ENCODE measurements around the gene TUBB3.
"Not testable (repeated sequence)": the region's sequence is repeated elsewhere in the genome, so short reads cannot be mapped to it uniquely, and the experiment has no call there.

Gene TUBB3

DNA sequence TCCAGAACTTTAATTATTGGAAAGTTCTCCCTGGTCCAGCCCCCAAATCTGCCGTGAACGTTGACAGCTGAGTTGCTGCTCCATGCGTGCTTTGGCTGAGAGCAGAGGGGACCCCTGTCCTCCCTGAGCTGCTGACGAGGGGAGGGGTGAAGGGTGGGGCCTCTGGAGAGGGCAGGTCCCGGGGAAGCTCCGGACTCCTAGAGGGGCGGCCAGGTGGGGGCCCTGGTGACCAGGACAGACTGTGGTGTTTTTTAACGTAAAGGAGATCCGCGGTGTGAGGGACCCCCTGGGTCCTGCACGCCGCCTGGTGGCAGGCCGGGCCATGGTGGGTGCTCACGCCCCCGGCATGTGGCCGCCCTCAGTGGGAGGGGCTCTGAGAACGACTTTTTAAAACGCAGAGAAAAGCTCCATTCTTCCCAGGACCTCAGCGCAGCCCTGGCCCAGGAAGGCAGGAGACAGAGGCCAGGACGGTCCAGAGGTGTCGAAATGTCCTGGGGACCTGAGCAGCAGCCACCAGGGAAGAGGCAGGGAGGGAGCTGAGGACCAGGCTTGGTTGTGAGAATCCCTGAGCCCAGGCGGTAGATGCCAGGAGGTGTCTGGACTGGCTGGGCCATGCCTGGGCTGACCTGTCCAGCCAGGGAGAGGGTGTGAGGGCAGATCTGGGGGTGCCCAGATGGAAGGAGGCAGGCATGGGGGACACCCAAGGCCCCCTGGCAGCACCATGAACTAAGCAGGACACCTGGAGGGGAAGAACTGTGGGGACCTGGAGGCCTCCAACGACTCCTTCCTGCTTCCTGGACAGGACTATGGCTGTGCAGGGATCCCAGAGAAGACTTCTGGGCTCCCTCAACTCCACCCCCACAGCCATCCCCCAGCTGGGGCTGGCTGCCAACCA, 4.4 kb upstream of the TUBB3 start, which contains the start of gene MC1R:
MC1R (plus strand) TSS at position 410 of the 895 bp plus-strand sequence; CDS start at position 807, 397 bp downstream.
- peak; percentile 18 to 34 for DNase-seq

DNA sequence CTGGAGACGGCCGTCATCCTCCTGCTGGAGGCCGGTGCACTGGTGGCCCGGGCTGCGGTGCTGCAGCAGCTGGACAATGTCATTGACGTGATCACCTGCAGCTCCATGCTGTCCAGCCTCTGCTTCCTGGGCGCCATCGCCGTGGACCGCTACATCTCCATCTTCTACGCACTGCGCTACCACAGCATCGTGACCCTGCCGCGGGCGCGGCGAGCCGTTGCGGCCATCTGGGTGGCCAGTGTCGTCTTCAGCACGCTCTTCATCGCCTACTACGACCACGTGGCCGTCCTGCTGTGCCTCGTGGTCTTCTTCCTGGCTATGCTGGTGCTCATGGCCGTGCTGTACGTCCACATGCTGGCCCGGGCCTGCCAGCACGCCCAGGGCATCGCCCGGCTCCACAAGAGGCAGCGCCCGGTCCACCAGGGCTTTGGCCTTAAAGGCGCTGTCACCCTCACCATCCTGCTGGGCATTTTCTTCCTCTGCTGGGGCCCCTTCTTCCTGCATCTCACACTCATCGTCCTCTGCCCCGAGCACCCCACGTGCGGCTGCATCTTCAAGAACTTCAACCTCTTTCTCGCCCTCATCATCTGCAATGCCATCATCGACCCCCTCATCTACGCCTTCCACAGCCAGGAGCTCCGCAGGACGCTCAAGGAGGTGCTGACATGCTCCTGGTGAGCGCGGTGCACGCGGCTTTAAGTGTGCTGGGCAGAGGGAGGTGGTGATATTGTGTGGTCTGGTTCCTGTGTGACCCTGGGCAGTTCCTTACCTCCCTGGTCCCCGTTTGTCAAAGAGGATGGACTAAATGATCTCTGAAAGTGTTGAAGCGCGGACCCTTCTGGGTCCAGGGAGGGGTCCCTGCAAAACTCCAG, 3.4 kb upstream of the TUBB3 start:
- no peak for DNase-seq

DNA sequence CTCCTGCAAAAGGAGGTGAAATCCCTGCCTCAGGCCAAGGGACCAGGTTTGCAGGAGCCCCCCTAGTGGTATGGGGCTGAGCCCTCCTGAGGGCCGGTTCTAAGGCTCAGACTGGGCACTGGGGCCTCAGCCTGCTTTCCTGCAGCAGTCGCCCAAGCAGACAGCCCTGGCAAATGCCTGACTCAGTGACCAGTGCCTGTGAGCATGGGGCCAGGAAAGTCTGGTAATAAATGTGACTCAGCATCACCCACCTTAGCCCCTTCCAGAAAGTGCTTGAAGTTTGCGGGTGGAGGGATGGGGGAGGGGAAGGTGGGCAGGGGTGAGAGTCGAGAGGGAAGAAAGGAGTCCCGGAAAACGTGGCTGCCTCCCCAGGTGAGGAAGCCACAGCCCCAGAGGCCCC, 2.4 kb upstream of the TUBB3 start:
- no peak for DNase-seq

DNA sequence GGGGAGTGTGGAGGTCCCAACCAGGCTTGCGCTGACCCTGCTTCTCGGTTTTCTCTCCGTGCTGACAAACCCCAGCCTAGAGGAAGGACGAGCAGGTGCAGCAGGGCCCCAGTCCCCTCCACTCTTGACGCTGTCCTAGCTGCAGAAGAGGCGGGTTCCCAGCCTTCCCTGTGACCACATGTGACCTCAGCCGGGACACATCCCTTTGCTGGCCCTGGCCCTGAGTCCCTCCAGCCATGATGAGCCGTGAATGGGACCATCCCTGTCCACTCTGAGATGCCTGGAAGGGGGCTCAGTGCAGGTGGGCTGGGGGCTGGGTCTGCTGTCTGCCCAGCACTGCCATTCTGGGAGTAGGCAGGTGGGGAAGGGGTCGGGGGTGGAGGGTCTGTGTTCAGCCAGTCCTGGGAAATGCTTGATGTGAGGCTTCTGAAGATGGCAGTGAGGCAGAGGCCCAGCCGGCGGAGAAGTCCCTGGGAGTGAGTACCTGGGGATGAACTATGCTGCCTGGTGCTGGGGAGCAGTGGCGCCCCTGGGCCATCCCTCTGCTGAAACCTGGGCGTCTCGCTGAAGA, 1.9 kb upstream of the TUBB3 start:
- DNase-seq, result no peak

DNA sequence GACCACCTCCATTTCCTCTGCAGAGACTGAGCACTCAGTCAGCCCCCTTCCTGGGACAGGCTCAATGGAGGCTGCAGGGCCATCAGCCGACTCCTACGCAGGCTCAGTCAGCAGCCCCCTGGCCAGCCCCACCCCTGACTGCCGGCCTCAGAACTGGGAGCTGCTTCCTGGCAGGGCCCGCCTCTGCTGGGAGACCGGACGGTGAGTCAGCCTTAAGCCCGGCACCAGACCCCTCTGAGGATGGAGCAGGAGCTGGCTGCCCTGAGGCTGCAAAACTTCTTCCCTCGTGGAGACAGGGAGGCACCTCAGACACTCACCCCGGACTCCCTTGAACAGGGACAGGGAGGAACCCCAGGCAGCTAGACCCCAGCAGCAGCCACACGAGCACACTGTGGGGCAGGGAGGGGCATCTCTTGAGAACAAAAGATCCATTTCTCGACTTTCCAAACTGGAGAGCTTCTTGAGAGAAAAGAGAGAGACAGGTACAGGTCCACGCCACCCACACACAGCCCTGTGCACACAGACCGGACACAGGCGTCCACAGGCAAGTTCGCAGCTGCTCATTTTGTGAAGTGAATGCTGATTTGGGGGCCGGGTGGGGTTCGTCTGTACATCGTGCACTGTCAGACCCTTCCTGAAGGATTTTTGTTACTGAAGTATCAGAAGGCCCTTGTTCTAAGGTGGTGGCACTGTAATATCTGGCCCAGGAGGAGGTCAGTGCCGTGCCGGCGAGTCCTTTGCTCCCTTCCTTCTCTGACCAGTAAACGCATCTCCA, 1.3 kb upstream of the TUBB3 start:
- no peak for DNase-seq

DNA sequence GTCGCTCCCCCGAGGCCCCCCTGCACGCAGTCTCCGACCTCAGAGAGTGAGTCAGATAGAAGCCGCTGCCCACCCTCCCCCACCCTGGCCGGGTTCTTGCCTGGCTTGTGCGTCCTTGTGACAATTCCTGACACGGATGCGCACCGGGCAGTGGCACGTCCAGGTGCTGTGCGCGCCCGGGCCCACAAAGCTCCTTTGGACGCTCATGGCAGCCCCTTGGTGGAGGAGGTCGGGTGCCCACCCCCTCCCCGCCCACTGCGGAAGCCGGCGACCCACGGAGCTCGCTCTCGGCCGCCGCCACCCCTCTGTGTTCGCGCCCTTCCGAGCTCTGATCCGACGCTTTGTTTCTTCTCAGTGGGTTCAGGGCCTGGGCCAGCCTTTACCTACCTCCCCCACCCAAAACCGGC, 662 bp upstream of the TUBB3 start:
- peak in 1 of 2 experiments; percentile 29 for DNase-seq

DNA sequence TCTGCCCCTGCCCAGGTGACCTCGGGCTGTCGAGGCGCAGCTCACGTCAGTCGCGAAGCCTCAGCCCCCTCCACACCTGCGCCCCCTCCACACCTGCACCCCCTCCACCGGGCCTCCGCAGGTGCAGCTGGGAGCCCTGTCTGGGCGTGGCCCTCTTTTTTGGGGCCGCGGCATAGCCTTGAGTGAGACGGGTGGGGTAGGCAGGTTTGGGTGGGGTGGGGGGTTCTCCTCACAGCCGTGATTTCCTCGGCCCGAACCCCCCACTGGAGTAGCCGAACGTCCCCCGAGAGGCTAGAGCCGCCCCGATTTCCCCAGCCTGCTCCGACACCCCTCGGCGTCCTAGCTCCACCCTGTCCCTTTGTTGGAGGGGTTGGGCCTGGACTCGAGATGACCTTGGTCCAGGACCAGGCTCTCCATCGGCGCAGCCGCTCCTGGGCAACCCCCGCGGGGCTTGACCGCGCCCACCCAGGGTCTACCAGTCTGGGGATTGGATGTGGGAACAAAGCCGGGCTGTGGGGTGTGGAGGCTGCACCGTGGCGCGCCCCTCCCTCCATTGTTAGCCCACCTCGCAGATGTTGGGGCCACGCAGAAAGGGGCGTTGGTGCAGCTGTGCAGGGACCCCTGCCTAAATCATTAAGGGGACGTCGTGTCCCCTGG, 626 bp downstream of the TUBB3 start:
- DNase-seq, result peak; percentile 17 to 30

DNA sequence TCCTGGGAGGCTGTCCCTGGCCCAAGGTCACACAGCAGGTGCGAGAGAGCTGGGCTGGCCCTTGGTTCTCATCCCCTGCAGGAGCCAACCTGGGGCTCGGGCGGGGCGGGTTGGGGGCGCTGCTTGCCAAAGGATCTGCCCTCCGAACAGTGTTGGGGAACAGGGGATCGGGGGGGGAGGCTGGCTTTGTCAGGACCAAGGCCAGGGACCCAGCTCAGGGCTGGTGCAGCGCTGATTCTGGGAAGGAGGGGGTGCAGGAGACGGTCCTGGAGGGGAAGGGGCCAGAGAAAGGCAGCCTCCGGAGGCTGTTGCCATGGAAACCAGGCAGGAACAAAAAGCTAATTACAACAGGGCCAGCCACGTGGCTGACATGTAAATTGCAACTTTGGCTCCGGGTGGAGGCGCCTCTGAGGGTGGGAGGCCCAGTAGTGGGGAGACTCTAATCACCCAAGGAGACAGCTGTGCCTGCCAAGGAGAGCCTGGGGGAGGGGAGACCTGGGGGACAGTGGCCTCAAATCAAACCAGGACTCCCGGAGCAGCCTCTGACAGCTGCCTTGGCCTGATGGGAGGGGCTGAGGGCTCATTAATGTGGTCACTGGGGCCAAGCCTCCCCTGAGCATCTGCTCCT, 1.3 kb downstream of the TUBB3 start:
- DNase-seq, result no peak

DNA sequence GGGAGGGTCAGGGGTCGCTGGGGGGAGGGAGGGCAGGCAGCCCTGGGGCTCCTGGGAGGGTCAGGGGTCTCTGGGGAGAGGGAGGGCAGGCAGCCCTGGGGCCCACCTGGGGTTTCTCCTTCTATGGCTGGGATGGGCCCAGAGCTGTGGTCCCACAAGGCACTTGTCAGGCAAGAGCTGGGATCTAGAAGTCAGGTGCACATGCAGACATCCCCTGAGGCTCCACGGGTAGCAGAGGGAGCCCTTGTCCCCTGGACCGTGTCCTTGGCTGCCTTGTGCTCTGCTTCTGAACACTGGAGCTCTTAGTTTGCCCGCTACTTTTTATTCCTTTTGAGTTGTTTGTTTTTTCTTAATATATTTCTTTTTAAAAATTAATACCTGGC, 1.8 kb downstream of the TUBB3 start:
- no peak for DNase-seq

DNA sequence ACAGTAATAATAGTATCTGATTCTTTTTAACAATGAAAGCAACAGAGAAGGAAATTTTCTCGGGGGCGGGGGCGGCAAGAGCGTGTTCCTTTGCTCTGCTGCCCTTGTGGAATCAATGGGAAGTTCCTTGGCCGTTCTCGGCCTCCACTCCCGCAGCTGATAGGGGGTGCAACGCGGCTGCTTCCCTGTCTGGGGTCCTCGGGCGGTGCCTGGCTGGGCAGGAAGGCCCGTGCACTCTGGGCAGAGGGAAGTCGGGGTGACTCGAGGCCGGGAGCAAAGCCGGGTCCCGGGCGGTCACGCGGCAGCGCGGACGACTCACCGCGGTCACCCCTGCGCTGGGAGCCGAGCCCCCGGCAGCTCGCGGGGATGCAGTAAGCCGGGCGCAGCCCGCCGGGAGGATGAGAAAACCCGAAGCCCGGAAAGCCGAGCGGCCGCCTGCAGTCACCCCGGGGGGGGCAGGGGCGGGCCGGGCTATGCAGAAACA, 2.5 kb downstream of the TUBB3 start:
- DNase-seq, result no peak

DNA sequence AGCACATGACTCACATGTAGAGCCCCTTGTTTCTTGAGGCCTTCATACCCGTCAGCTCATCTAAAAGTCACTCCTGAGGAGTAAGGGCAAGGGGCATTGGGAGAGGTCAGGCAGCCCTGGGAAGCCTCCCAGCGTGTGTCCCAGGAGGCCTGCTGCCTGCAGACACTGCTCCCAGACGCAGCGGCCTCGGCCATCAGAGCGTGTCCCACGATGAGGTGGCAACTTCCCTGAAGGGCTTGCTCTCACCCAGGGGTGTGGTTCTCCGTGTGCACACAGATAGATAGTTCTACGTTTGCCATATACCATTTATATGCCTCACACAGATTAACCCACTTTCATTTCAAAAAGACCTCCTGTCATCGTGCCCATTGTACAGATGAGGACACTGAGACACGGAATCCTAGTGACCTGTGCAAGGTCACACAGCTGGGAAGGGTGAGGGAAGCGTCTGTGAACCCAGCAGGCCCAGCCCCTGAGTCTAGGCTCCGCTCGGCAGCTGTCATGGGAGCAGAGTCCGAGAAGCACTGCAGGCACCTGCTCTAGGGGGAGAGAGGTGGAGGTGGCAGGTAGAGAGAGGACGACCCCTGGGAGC, 8.3 kb downstream of the TUBB3 start:
- DNase-seq, result no peak

DNA sequence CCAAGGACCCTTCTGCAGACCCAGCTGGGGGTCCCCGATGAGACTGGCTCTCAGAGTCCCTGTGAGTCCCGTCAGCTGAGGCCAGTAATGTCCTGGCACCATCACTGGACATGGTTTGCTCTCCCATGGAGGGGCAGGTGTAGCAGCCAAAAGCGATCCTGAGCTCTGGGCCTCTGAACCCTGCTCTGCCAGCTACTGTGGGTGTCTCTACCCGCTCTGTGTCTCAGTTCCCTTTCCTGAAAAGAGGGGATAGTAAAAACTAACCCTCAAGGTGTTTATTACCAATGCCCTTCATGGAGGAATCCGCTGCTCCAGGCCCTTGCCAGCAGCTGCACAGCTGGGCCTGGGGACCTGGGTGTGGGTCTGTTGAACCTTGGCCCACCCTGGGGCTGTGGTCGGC, 8.8 kb downstream of the TUBB3 start:
- DNase-seq, result no peak

DNA sequence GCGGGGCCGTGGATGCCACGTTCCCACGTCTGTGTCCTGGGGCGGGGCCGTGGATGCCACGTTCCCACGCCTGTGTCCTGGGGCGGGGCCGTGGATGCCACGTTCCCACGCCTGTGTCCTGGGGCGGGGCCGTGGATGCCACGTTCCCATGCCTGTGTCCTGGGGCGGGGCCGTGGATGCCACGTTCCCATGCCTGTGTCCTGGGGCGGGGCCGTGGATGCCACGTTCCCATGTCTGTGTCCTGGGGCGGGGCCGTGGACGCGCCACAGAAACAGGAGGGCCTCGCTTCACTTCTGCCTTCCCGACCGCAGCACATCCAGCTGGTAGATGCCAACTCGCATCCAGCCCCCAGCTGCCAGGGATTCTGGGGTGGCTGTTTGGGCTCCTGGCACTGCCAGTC, 10.9 kb downstream of the TUBB3 start:
- DNase-seq, result not testable (repeated sequence)

DNA sequence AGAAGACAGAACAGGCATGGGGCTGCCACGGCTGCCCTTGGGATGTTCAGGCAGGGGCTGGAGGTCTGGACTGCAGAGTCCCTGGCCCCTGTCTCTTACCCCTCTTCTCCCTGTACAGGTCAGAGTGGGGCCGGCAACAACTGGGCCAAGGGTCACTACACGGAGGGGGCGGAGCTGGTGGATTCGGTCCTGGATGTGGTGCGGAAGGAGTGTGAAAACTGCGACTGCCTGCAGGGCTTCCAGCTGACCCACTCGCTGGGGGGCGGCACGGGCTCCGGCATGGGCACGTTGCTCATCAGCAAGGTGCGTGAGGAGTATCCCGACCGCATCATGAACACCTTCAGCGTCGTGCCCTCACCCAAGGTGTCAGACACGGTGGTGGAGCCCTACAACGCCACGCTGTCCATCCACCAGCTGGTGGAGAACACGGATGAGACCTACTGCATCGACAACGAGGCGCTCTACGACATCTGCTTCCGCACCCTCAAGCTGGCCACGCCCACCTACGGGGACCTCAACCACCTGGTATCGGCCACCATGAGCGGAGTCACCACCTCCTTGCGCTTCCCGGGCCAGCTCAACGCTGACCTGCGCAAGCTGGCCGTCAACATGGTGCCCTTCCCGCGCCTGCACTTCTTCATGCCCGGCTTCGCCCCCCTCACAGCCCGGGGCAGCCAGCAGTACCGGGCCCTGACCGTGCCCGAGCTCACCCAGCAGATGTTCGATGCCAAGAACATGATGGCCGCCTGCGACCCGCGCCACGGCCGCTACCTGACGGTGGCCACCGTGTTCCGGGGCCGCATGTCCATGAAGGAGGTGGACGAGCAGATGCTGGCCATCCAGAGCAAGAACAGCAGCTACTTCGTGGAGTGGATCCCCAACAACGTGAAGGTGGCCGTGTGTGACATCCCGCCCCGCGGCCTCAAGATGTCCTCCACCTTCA, 11.7 kb downstream of the TUBB3 start:
- DNase-seq, result no peak

DNA sequence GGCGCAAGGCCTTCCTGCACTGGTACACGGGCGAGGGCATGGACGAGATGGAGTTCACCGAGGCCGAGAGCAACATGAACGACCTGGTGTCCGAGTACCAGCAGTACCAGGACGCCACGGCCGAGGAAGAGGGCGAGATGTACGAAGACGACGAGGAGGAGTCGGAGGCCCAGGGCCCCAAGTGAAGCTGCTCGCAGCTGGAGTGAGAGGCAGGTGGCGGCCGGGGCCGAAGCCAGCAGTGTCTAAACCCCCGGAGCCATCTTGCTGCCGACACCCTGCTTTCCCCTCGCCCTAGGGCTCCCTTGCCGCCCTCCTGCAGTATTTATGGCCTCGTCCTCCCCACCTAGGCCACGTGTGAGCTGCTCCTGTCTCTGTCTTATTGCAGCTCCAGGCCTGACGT, 12.5 kb downstream of the TUBB3 start:
- not testable (repeated sequence) for DNase-seq

DNA sequence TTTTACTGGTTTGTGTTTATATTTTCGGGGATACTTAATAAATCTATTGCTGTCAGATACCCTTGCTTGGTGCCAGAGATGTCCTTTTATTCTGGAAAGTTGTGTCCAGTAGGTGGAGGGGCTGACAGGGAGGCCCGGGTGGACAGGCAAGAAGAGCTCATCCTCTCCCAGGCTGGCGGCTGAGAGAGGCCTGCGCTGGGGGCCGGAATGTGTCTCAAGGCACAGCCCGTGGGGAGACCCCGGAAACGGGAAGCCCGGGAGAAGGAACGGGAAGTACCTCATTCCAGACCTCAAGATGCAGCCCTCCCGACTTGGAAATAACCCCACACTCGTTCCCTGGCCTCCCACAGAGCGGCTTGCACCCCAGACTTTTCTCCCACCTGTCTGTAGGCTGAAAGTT, 12.9 kb downstream of the TUBB3 start:
- DNase-seq, result no peak

DNA sequence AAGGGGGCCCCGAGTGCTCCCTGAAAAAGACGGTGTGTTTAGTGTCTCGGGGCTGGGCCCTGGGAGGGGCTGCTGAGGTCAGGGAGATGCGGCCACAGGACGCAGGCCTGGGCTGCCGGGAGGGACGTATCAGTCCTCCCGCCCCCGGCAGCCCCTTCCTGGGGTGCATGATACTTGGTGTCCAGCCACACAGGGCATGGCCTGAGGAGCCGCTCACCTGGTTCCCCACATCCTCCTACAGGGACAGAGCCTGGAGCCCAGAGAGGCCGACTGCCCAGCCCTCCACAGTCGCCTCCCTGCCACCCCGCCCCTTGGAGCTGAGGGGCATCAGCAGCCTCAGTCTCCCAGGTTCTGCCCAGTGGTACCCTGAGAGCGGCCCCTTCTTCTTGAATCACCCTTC, 13.4 kb downstream of the TUBB3 start:
- no peak for DNase-seq

DNA sequence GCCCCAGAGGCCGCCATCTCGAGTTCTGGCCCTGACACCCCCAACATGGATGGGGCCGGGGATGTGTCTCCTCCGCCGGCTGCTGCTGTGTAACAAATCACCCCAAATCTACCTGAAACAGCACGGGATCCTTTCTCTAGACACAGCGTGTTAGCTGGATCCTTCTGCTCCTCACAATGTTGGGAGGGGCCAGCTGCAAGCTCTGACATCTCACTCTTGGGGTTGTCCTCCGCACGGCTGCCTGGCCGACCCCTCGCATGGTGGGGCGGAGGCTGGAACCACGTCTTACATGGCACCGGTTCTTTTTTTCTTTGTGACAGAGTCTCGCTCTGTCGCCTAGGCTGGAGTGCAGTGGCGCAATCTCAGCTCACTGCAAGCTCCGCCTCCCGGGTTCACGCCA, 13.8 kb downstream of the TUBB3 start:
- DNase-seq, result no peak

DNA sequence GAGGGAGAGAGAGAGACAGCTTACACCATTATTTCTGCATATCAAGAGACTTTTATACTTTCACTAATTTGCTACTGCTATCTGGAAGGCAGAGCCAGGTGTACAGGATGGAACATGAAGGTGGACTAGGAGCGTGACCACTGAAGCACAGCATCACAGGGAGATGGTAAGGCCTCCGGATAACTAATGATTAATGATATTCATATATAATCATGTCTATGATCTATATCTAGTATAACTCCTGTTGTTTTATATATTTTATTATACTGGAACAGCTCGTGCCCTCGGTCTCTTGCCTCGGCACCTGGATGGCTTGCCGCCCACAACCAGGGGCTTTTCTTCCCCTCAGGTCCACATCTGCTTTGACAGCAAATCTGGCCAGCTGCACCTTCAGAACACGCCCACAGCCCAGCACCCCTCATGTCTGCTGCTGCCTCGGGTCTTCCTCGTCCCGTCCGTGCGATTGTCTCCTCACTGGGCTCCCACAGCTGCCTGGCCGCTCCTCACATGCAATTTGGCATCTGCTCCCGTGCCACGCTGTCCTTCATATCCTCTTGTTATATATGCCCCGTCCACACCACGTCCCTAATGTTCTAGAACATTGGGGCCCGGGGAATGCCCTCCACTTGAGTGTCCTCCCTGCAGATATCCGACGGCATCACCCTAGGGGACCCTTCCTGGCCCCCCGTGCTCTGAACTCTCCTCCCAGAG, 15.2 kb downstream of the TUBB3 start:
- DNase-seq, result no peak

Data from NCI-H1930 (cell line).